Spleen (tissue), 11 donors: Measurements from ENCODE around the gene TMEM131. TPM values are rescaled to one million over a fixed set of nuclear protein-coding genes. Genes with fewer than 3 reads are reported as not detected.

Source experiments
- DNase-seq: peaks from one replicate; pipeline ENCODE4 v3.0.0-alpha.2; 2020
- H3K27ac ChIP-seq, 8 donors: fragments of 200-600 bp; sonication (generic) in 7 of 8; 1 replicate in 4 of 8; 2 replicates in 4 of 8; pipeline versions ENCODE4 v1.5.0 to v1.8.0; 2016 to 2021; ENCODE audit warnings: inconsistent platforms in 4 of 8, mild to moderate bottlenecking in 4 of 8, moderate library complexity in 1 of 8
- H3K27me3 ChIP-seq, 7 donors: fragments of 200-600 bp; sonication (generic) in 6 of 7; replicated peaks in 1 of 7; 1 replicate in 4 of 7; 2 replicates in 3 of 7; pipeline versions ENCODE4 v1.5.0 to v1.8.0; 2016 to 2021; ENCODE audit warnings: inconsistent platforms in 3 of 7, mild to moderate bottlenecking in 1 of 7
- H3K36me3 ChIP-seq, 6 donors: fragments of 200-600 bp; sonication (generic) in 5 of 6; 1 replicate in 4 of 6; 2 replicates in 2 of 6; pipeline versions ENCODE4 v1.5.0 to v1.8.0; 2016 to 2021; ENCODE audit warnings: inconsistent platforms in 2 of 6
- H3K4me1 ChIP-seq, 6 donors: fragments of 200-600 bp; sonication (generic) in 5 of 6; 1 replicate in 3 of 6; 2 replicates in 3 of 6; pipeline versions ENCODE4 v1.5.0 to v1.8.0; 2016 to 2021; ENCODE audit warnings: inconsistent platforms in 3 of 6
- H3K4me3 ChIP-seq, 8 donors: fragments of 200-600 bp; sonication (generic) in 7 of 8; 1 replicate in 4 of 8; 2 replicates in 4 of 8; pipeline versions ENCODE4 v1.5.0 to v1.8.0; 2016 to 2021; ENCODE audit warnings: inconsistent platforms in 4 of 8, mild to moderate bottlenecking in 4 of 8, moderate library complexity in 2 of 8
- H3K9me3 ChIP-seq, 8 donors: fragments of 200-600 bp; sonication (generic) in 7 of 8; 1 replicate in 4 of 8; 2 replicates in 4 of 8; pipeline versions ENCODE4 v1.5.0 to v1.8.0; 2016 to 2021; ENCODE audit warnings: inconsistent platforms in 4 of 8
- POLR2A ChIP-seq, 3 donors: fragments of 450-650 bp; IDR thresholded peaks; one replicate each; pipeline ENCODE4 v1.5.1; 2017; ENCODE audit warnings: antibody characterized with exemption in 3 of 3, mild to moderate bottlenecking in 1 of 3
- POLR2AphosphoS5 ChIP-seq, 3 donors: sonication (generic); formaldehyde crosslinking; IDR thresholded peaks; one replicate each; pipeline ENCODE4 v1.5.1; 2017; ENCODE audit warnings: antibody characterized with exemption in 3 of 3
- WGBS, 5 donors: extraction: QIAGEN DNeasy Blood & Tissue Kit in 3 of 5; methylation state at CpG; one replicate each; pipeline versions ENCODE4 v1.1.5 to v1.1.7; 2013 to 2018; 5-methylcytosine and 5-hydroxymethylcytosine counted together
- intact Hi-C: fragments of 100-400 bp; cut with DNase I; formaldehyde crosslinking; loops from one replicate; pipeline ENCODE4 v1.15.0; 2023; ENCODE audit warnings: low total_unique reads
- polyA plus RNA-seq, 3 donors: library from polyadenylated mRNA; stranded (reverse); fragments of 200-250 nt; gene quantifications; one replicate each; pipeline ENCODE4 v1.2.1, GENCODE V29; 2013
- total RNA-seq, 7 donors: library from RNA; depleted of rRNA in 3 of 7; stranded (reverse); fragments of >200 nt in 3 of 7; fragmentation: NEBNext Ultra II Directional in 4 of 7; extraction: Animal tissue kit (Norgen Biotek cat#: 25700) in 4 of 7; gene quantifications; one replicate each; pipeline versions ENCODE4 v1.1.0 to v1.2.1, GENCODE V29; 2016 to 2021
- TF ChIP-seq, protein P1 (sequence below), 11 experiments: fragments of 200-600 bp in 7 of 11; fragments of 450-650 bp in 4 of 11; sonication (generic) in 4 of 11; IDR thresholded peaks in 8 of 11; conservative IDR thresholded peaks in 3 of 11; 1 replicate in 7 of 11; 2 replicates in 4 of 11; pipeline versions ENCODE4 v1.4.0 to v1.8.0; 2016 to 2021; ENCODE audit warnings: antibody characterized with exemption in 11 of 11, inconsistent platforms in 4 of 11, mild to moderate bottlenecking in 1 of 11
- donor health status: healthy with polysubstance abuse.
- donor health status: DM: no; HTN: no; CAD: no; lungs with moderate emphysema.
- donor health status: DM: no; HTN: no; CAD: no.
- donor health status: Bipolar disorder and iron deficiency.
- donor health status: healthy.
- donor health status: DM: no; HTN: no; CAD: no.
- donor health status: DM: yes; HTN: yes; CAD: no.

The TMEM131 gene
- total and polyA plus RNA-seq, 10 donors = 9.2 to 74.0 (median 61.6) TPM

DNA sequence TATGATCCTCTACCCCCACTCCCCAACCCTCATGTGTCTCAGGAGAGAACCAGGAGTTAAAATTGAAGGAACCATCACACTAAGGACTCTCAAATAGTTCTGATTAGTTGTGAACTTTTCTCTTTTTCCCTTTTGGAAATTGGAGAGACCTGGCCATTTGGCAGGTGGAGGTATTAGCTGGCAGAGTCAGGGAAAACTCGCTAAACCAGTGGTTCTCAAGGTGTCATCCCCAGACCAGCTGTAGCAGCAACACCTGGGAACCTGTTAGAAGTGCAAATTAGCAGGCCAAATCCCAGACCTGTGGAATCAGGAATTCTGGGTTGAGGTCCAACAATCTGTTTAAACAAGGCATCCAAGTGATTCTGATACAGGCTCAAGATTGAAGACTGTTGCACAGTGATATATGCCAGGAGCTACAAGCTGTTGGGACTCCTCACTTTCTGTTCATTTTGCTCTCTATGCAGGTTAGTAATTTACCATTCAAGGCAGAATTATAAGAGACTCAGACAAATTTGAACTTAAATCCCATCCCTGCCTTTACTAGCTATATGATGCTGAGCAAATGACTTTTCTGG, 2.8 kb upstream of the TMEM131 start:
- no peaks in the 10 kb centered on the region for H3K27me3 ChIP-seq
- no peak for DNase-seq
- 71 to 95% (median 87%) methylated on average over 1 of the region's 1 CpG for WGBS, 5 donors
- peaks cover 8 to 22% (median 21%) of the 10 kb centered on the region in 6 donors for H3K4me1 ChIP-seq
- TF ChIP-seq, protein P1, sequence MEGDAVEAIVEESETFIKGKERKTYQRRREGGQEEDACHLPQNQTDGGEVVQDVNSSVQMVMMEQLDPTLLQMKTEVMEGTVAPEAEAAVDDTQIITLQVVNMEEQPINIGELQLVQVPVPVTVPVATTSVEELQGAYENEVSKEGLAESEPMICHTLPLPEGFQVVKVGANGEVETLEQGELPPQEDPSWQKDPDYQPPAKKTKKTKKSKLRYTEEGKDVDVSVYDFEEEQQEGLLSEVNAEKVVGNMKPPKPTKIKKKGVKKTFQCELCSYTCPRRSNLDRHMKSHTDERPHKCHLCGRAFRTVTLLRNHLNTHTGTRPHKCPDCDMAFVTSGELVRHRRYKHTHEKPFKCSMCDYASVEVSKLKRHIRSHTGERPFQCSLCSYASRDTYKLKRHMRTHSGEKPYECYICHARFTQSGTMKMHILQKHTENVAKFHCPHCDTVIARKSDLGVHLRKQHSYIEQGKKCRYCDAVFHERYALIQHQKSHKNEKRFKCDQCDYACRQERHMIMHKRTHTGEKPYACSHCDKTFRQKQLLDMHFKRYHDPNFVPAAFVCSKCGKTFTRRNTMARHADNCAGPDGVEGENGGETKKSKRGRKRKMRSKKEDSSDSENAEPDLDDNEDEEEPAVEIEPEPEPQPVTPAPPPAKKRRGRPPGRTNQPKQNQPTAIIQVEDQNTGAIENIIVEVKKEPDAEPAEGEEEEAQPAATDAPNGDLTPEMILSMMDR (IDR thresholded peaks at IDR 0.05 in 8 of 11, conservative IDR thresholded peaks at IDR 0.05 in 3 of 11) = no peak
- TF ChIP-seq POLR2A (IDR thresholded peaks at IDR 0.05) (no peak), POLR2AphosphoS5 (IDR thresholded peaks at IDR 0.05) (no peak)
- intact Hi-C loops = no loop called here
- no peak overlapping the region for H3K27ac ChIP-seq
- no peak overlapping the region for H3K4me3 ChIP-seq
- no peaks in the 10 kb centered on the region for H3K9me3 ChIP-seq
- no peaks in the 10 kb centered on the region for H3K36me3 ChIP-seq

DNA sequence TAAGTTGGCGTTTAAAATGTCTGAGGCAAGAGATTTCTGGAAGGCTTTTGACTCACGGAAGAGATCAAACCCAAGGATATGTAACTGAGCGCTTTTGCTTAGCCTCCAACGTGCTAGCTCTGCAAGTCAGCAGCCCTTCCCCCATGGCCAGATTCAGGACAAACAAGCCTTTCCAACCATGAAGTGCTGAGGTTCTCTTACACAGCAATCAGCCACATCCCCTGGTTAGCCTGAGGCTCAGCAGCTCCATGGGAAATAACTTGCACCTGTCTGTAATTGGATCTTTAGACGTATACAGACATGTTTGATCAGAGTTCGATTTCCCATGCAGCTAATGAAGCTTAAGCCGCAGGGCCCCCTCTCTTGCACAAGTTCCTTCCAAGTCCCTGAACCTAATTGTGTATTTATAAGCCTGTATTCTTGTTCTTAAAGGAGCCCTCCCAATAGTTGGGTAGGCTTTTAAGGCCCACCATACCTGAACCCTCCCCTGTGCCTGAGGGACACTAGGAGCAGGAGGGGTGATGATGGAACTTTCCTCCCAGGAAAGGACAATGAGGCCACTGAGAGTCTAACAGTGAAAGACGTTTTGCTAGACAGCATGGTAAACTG, 2.1 kb upstream of the TMEM131 start:
- Histone ChIP-seq H3K4me3 (no peak overlapping the region), H3K27ac (no peak overlapping the region), H3K36me3 (no peaks in the 10 kb centered on the region), H3K4me1 (peaks cover 15 to 28% (median 27%) of the 10 kb centered on the region in 6 donors), H3K9me3 (no peaks in the 10 kb centered on the region), H3K27me3 (no peaks in the 10 kb centered on the region)
- DNase-seq = no peak
- intact Hi-C loops = no loop called here
- 73 to 85% (median 78%) methylated on average over 8 of the region's 8 CpGs for WGBS, 5 donors
- TF ChIP-seq POLR2AphosphoS5 (IDR thresholded peaks at IDR 0.05) (no peak), POLR2A (IDR thresholded peaks at IDR 0.05) (no peak)
- TF ChIP-seq, protein P1 (IDR thresholded peaks at IDR 0.05 in 8 of 11, conservative IDR thresholded peaks at IDR 0.05 in 3 of 11) = no peak

DNA sequence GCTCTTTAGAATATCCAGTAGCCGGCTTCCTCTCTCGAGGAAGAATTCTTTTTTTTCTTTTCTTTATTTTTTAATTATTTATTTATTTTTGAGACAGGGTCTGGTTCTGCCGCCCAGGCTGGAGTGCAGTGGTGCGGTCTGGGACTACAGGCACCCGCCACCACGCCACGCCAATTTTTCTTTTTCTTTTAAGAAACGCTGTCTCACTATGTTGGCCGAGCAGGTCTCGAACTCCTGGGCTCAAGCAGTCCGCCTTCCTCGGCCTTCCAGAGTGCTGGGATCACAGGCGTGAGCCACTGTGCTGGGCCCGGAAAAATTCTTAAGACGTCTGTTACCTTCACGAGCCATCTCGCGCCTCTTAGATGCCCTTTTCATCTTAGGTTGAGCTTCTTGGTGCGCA, 931 bp upstream of the TMEM131 start:
- 90 to 93% (median 91%) methylated on average over 19 of the region's 19 CpGs for WGBS, 5 donors

More for the DNA sequence above, 931 bp upstream of the TMEM131 start:
- intact Hi-C loops = no loop called here
- peak overlapping the region; percentile 79 to 96 (median 86) for H3K4me3 ChIP-seq
- peaks cover 23 to 40% (median 39%) of the 10 kb centered on the region in 6 donors for H3K4me1 ChIP-seq
- DNase-seq = peak; percentile 77
- H3K27me3 ChIP-seq = no peaks in the 10 kb centered on the region
- TF ChIP-seq, protein P1 (IDR thresholded peaks at IDR 0.05 in 8 of 11, conservative IDR thresholded peaks at IDR 0.05 in 3 of 11) = no peak
- no peak for TF ChIP-seq POLR2AphosphoS5 (IDR thresholded peaks at IDR 0.05)
- TF ChIP-seq POLR2A (IDR thresholded peaks at IDR 0.05) = no peak
- no peaks in the 10 kb centered on the region for H3K36me3 ChIP-seq
- no peaks in the 10 kb centered on the region for H3K9me3 ChIP-seq
- peak overlapping the region; percentile 96 to 99 (median 98) for H3K27ac ChIP-seq
